HTR-8/SVneo (cell line): Measurements from ENCODE around the gene TRIM27.
"Not testable (repeated sequence)": the region's sequence is repeated elsewhere in the genome, so short reads cannot be mapped to it uniquely, and the experiment has no call there.

Source experiments
- DNase-seq: peaks from one replicate; pipeline ENCODE4 v3.0.0; 2011; ENCODE audit warnings: low spot score, mixed read lengths; ENCODE audit not compliant: insufficient read length
- FAIRE-seq: peaks from 2 replicates; lab custom pipeline; 2011; peaks lifted over from hg19 to GRCh38; lab: Jason Lieb, UNC

TRIM27 gene

DNA sequence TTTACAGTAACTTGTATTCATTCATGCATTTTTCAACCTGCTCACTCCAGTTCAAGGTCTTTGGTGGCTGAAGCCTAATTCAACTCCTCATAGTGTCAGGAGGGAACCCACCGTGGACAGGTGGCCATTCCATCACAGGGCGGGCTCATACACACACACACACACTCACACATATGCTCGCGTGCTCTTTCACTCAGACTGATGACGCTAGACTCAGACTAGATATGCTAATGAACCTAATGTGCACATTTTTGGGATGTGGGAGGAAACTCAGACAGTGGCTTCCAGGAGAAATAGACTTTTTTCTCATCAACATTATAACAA lies 56.7 kb downstream of the TRIM27 start:
- DNase-seq, result no peak

DNA sequence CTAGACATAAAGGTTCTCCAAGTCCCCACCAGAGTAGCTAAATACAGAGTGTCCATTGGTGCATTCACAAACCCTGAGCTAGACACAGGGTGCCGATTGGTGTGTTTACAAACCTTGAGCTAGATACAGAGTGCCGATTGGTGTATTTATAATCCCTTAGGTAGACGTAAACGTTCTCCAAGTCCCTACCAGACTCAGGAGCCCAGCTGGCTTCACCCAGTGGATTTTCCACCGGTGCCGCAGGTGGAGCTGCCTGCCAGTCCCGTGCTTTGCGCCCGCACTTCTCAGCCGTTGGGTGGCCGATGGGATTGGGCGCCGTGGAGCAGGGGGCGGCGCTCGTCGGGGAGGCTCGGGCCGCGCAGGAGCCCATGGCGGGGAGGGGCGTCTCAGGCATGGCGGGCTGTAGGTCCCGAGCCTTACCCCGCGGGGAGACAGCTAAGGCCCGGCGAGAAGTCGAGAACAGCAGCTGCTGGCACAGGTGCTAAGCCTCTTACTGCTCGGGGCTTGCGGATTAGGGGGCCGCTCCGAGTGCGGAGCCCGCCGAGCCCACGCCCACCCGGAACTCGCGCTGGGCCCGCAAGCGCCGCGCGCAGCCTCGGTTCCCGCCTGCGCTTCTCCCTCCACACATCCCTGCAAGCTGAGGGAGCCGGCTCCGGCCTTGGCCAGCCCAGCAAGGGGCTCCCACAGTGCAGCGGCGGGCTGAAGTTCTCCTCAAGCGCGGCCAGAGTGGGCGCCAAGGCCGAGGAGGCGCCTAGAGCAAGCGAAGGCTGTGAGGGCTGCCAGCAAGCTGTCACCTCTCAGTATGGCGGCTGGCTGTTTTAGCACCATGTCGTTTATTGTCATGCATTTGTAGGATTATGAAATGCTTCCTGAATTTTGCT lies 57.3 kb downstream of the TRIM27 start:
- not testable (repeated sequence) for DNase-seq

More for the DNA sequence above, 56.7 kb downstream of the TRIM27 start:
- no peak for FAIRE-seq

GRCh38 chr6:28865401-28866204 lies 58.2 kb downstream of the TRIM27 start:
- DNase-seq, result no peak
- no peak for FAIRE-seq

More for the DNA sequence above, 57.3 kb downstream of the TRIM27 start:
- not testable (repeated sequence) for FAIRE-seq

DNA sequence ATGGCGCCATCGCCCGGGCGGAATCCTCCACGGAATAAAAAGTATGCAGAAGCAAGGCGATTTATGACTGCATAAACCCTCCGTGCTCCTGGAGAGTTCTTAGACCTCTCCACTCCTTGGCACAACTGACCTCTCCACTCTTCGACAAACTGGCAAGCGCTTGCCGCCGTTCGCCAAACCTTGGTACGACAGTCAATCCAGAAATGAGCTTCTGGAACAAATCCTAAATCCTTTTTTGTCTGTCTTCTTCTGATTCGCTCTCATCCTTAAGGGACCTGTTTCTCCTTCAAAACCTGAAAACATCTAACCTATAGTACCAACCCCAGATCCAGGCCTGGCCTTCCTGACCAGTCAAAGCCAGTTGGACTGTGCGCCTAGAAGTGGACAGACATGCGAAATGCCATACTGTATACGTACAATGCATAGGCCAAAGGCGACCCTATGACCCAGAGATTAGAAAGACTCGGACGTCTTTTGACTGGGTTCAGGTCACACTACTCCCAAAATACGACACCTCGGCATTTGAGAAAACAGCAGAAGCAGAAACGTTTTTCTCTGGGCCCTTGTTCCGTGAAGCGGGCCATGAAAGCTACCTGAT lies 59.4 kb downstream of the TRIM27 start:
- DNase-seq (no peak), FAIRE-seq (no peak)

- FAIRE-seq, result peak; percentile 28
- DNase-seq, result peak; percentile 64
These were observed 60.0 kb downstream of the TRIM27 start for GRCh38 chr6:28863604-28864325.

DNA sequence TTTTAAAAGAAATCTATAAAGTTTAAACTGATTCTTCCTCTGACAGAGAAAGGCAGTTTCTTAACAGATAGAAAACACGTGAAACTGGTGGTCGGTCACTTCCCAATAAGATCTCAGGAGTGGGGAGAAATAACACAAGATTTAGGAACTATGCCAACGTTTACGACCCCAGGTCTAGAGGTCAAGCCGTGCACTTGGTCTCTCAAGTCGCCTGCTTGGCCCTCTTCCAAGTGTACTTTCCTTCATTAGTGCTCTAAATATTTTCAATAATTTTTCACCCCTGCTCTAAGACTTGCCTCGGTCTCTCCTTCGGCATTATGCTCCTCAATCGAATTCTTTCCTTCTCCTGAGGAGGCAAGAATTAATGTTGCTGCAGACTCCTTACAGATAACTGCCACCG lies 61.7 kb downstream of the TRIM27 start:
- FAIRE-seq (no peak), DNase-seq (no peak)

- no peak for FAIRE-seq
- no peak for DNase-seq
These were observed 62.4 kb downstream of the TRIM27 start for GRCh38 chr6:28861339-28861738.

DNA sequence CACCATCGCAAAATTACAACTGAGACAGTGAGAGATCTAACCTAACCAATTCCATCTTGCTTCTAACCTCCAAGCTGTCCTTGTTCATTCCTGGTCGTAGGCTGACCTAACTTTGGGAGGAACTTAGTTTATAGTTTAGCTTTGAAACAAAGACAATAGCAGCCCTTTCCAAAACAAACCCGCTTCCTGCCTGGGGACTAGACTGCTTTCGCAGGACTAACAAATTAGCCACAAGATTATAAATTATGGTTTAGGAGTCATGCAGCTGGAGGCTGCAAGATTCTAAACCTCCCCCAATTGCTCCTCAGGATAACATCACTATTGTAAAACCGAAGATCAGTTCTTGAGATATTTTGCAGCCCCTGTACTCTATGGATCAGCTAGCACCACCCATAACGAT lies 63.2 kb downstream of the TRIM27 start:
- FAIRE-seq (no peak), DNase-seq (no peak)

- FAIRE-seq (no peak), DNase-seq (no peak)
These were observed 64.8 kb downstream of the TRIM27 start for GRCh38 chr6:28858963-28859362.

DNA sequence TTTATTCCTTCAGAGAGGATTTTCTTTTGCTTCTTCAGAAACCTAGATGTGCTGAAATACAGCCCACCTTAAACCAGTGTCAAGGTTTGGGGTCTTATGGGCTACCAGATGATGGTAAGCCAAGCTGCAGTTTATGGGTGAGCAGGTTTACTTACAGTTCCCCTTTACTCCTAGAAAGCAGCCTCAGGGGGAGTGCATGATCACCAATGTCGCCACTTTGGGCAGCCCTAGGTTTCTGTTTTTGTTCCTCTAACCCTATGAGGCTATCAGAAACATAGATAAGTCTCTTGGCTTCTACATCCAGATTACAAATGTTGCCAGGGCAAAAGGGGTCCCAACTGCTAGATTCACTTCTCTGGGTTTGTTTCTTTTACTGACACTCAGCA lies 67.2 kb downstream of the TRIM27 start:
- DNase-seq, result no peak
- FAIRE-seq, result no peak

- not testable (repeated sequence) for FAIRE-seq
These were observed 69.4 kb downstream of the TRIM27 start for GRCh38 chr6:28854405-28854804.

More at GRCh38 chr6:28854405-28854804, 69.4 kb downstream of the TRIM27 start:
- DNase-seq, result not testable (repeated sequence)
